DMS 273 (cell line): Measurements from ENCODE around the gene NOTCH3.
A peak's percentile ranks its signal among the peaks of the same experiment; 100 is the strongest.

ENCODE experiments used
- DNase-seq: peaks from one replicate; lab custom pipeline; 2025; ENCODE audit not compliant: unreplicated experiment; lab: John Stamatoyannopoulos, UW

NOTCH3 gene

GRCh38 chr19:15200553-15201364, at the start of gene NOTCH3:
Gene NOTCH3, minus strand, starts transcription at chr19:15200995. Its CDS starts 90 bp downstream, at chr19:15200905.
- peak; percentile 35 for DNase-seq

DNA sequence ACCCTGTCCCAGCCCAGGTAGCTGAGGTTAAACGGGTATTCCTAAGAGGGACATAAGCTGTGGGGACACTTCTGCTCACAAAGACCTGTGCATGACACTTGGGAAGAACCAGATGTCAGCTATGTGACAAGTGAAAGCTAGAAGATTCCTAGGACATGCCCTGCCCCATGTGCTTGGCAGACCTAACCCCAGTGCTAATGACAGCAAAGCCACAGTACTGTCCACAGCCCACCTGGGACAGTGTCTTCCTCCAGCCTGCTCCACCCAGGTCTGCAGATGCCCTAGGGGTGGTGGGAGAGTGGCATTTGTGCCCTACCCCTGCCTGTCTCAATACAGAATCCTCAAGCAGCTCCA, 49.8 kb upstream of the NOTCH3 start:
- no peak for DNase-seq

DNA sequence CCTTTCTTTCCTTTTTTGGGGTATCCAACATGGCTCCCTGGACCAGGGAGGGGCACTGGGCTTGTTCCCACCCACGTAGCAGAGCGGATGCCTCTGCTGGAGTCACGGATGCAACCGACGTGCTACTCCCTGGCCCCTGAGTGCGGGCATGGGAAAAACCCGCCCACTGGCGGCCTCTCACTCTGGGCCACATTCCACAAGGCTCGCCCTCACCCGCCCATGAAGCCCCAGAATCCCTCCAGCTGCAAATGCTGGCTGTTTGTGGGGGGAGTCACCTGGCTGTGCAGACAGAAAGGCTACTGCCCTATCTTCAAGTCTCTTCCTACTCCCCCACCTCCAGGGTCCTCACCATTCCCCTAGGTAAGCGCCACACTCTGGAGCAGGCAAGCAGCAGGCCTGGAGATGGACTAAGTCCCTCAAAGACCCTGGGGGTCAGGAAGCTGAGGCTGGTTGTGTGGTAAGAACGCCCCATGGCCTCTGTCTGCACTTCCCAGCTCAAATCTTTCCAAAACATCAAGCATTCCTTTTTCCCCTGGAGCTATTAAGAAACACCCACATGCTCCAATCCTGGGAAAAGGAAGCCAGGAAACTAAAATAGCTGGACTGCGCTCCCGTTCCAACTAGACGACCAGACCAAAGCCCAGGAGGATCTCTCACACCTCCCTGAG, 49.3 kb upstream of the NOTCH3 start:
- DNase-seq, result no peak

GRCh38 chr19:15249528-15249874, 48.7 kb upstream of the NOTCH3 start:
- no peak for DNase-seq

- no peak for DNase-seq
These were observed 48.1 kb upstream of the NOTCH3 start for GRCh38 chr19:15248648-15249527.

- no peak for DNase-seq
These were observed 47.3 kb upstream of the NOTCH3 start for GRCh38 chr19:15248106-15248505.

- peak; percentile 26 for DNase-seq
These were observed 46.6 kb upstream of the NOTCH3 start for GRCh38 chr19:15247107-15248014.

DNA sequence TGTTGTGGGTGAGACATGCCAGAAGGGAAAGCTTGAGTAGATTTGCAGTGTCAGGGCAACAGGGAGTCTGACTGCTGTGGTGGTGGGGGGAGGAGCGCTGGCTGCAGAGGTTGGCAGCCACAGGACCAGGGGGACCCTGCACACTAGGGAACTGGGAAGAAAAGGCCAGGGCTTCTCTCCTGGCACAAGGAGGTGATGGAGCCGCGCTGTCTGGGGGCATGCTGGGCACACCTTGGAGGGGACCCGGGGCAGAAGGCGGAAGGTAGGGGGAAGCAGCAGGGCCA, 45.3 kb upstream of the NOTCH3 start:
- no peak for DNase-seq

- DNase-seq, result no peak
These were observed 44.8 kb upstream of the NOTCH3 start for GRCh38 chr19:15245370-15246197.

DNA sequence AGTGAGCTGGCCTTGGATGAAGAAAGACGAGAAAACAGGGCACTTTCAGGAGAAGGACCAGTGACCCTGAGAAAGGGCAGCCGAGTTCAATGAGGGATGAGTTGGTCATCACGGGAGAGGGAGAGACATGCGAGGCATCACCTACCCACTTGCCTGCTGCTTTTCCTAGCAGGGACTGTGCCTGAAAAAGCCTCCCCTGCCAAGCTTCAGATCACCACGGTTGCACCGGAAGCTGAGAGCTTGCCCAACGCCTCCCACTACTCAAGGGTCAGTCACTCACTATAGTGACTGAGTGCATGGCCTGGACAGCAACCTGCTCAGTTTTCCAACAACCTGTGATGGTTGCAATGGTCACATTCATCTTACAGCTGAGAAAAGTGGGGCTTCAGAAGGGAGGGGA, 44.0 kb upstream of the NOTCH3 start:
- no peak for DNase-seq

DNA sequence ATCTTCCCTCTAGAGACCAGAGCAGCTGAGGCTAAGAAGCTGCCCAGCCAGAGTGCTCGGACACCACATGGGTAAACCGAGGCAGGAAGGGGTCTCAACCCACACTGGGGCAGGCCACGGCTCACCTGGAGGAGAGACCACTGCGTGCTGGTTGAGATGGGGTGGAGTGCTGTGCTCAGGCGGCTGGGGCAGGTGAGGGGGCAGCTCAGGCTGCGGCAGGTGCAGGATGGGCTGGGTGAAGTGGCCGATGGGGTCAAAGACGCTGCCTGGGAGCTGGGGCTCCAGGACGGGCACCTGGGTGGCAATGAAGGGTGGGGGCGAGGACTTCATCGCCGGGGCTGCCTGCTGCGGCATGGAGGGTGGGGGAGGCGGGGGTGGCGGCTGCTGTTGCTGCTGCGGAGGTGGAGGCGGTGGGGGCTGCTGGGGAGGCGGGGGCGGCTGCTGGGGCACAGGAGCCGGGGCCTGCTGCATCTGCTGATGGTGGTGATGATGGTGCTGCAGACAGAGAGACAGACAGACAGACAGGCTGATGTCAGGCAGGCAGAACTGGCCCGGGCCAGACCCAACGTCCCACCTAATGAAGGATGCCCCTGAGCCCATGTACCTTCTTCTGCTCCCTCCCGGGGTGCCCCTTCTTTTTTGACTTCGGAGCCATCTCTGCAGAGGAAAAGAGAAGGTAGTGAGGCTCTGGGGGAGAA, 43.5 kb upstream of the NOTCH3 start:
- DNase-seq, result no peak

DNA sequence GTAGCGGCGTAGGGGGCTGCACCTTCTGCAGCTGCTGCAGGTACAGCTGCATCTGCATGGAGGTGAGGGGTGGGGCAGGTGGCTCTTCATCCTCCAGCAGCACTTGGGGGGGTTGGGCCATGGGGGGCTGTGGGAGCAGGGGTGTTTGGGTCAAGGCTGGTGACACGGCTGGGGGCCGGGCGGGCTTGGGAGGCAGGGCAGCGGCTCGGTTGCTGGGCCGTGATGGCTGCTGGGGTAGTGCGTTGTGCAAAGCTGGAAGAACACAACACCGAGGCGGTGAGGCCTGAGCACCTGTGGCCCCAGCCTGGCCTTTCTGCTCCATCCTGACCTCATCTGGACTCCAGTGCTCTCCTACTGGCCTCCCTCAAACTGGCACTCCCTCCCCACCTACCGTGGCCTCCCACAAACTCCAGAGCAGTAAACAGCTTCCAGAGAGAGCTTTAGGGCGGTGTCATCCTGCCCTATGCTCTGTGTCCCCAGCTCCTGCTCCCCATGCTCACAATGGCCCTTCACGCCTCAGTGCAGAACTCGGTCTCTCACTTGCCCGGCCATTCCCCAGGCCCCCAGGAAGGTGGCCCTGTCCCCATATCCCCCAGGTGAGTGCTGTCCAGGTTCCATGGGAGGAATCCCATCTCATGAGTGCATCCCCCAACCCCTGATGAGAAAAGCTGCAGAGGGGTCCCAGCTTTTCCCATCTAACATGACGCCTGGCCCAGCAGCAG, 42.6 kb upstream of the NOTCH3 start:
- DNase-seq, result no peak

DNA sequence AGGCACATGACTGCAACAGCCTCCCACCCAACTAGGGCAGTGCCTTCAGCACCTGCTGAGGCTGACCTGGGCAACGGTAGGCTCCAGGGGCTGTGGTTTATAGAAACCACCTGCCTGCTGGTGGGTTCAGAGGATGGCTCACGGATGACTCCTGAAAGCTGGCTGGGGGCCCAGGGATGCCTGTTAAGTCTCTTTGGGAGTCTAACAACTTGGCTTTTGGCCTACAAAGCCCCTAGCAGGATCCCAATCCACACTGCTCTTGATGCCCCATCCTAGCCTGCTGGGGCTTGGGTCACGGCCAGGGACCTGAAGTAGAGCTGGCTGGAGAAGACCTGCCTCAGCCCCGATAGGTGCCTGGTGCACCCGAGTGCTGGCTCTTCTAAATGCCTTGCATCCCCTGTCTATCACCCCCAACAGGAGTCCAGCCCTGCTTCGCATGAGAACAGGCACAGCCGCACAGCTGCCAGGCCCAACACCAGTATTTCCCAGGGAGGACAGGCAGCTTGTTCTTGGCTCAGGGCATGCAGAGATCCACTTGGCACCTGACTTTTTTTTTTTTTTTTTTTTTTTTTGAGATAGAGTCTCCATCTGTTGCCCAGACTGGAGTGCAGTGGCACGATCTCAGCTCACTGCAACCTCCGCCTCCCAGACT, 40.6 kb upstream of the NOTCH3 start:
- DNase-seq, result peak; percentile 81

- no peak for DNase-seq
These were observed 39.7 kb upstream of the NOTCH3 start for GRCh38 chr19:15240515-15240914.

GRCh38 chr19:15239337-15239949, 38.6 kb upstream of the NOTCH3 start:
- no peak for DNase-seq

GRCh38 chr19:15238639-15239155, 37.9 kb upstream of the NOTCH3 start:
- no peak for DNase-seq

DNA sequence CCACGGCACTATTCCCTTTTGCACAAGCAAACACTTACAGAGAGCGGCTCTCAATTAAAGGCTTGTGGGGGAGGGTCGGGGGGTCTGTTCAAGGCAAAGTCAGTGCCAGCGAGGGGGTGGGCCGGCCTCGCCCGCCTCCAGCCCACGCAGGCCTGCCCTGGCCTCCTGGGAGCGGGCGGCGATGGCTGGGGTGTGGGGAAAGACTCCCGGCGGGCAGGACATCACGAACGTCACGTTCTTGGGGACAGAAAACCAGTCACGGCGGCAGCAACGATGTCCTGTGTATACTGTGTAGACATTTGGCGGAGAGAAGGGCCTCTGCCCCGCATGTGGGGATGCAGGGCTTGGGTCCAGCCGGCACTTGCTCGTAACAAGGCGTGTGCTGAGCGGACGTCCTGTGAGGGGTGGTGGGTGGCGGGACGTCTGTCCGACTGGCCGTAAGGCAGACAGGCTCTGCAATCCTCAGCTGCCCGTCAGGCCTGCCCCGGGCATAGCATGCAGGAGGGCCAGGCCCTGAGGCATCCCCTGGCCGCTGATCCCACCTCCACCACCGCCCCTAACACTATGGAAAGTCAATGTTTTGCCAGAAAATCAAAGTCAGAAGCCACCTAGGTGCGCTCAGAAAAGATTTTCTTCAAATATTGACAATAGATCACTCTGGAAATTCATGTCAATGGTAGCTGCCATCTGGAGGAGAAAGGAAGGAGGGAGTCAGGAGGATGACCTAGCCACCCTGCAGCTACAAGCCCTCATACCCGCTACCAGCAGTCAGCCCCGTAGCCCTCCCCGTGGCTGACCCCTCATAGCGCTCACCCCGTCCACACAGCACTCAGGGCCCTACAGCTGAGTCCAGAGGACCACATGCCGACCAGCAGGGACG, 37.2 kb upstream of the NOTCH3 start:
- DNase-seq, result no peak
